ENCODE results near the gene TOMM34. TPM values are rescaled to one million over a fixed set of nuclear protein-coding genes. Genes with fewer than 3 reads are reported as not detected.

The TOMM34 gene
- total and polyA plus RNA-seq, 2 of the 13 experiments (the other 11 are each of a cell fraction or from before 2014, with no cell fraction given), result 36.2 to 52.0 TPM

GRCh38 chr20:44896583-44896982 lies 63.6 kb downstream of the TOMM34 start:
- H3K27ac ChIP-seq (ENCODE audit: extremely low read length, insufficient read depth, low read length), result no peak overlapping the region
- CTCF ChIA-PET (ENCODE audit: low intra/inter-chr PET ratio, low total read pairs), result no interaction called here
- BruUV-seq (replicated peaks), result no TSS peak
- FAIRE-seq, result no peak
- in situ Hi-C loops (cut with HindIII; ENCODE audit: extremely low pct_ligation_motif_present, low pct_unique_long_range_greater_than_20kb), result no loop called here
- H3K9ac ChIP-seq (ENCODE audit: insufficient read depth, low read depth, low read length), result no peak overlapping the region
- H3K36me3 ChIP-seq (replicated peaks in 1 of 2; ENCODE audit: control insufficient read depth in 1 of 2, insufficient read depth in 2 of 2, low read length in 2 of 2), result peaks cover 11 to 29% of the 10 kb centered on the region in 2 experiments
- peaks cover 94% of the 10 kb centered on the region for H3K79me2 ChIP-seq (ENCODE audit: insufficient read depth, low read length)
- H3K4me3 ChIP-seq (replicated peaks in 1 of 3; ENCODE audit: insufficient read depth in 1 of 3, low read depth in 2 of 3, low read length in 3 of 3), result no peak overlapping the region
- POLR2A ChIA-PET, result interaction anchor here (0.6 to 3.5 kb wide), 6 partner anchors 9 to 64 kb away, joined by 3 to 22 read pairs (median 3); partner anchors contain the start of genes PABPC1L, TOMM34 and YWHAB
- intact Hi-C loops (cut with micrococcal nuclease; ENCODE audit: unreplicated experiment), result no loop called here
- no peaks in the 10 kb centered on the region for H3K9me3 ChIP-seq (ENCODE audit: low read length)
- H3K27me3 ChIP-seq (ENCODE audit: control insufficient read depth in 1 of 2, insufficient read depth in 2 of 2, low read length in 2 of 2), result no peaks in the 10 kb centered on the region
- peak; percentile 35 for DNase-seq (ENCODE audit: low spot score)
- ATAC-seq, result no peak; the same call in 2 of the 3 replicates
- 98% methylated on average over 1 of the region's 1 CpG for WGBS (ENCODE audit: low lambda C conversion rate)
- peaks cover 46% of the 10 kb centered on the region for H4K20me1 ChIP-seq (ENCODE audit: insufficient read depth, low read length)
- H3K4me2 ChIP-seq (ENCODE audit: low read depth, low read length), result peak overlapping the region; percentile 26; the same call in 1 of the 2 replicates
- peaks cover 47% of the 10 kb centered on the region for H3K4me1 ChIP-seq (ENCODE audit: insufficient read depth, low read length)
- H2AFZ ChIP-seq (ENCODE audit: low read length), result no peak overlapping the region
- TF ChIP-seq NFKBIZ (CRISPR knock-in tag; IDR thresholded peaks at IDR 0.05) (peak; percentile 46; the same call in 1 of the 2 replicates), GABPB1 (CRISPR knock-in tag; IDR thresholded peaks at IDR 0.05) (peak; percentile 35; the same call in 1 of the 2 replicates), ZNF773 (CRISPR knock-in tag; IDR thresholded peaks at IDR 0.05; ENCODE audit: borderline replicate concordance) (no peak), YEATS4 (CRISPR knock-in tag; IDR thresholded peaks at IDR 0.05; ENCODE audit: borderline replicate concordance) (no peak), FOXK1 (CRISPR knock-in tag; IDR thresholded peaks at IDR 0.05; ENCODE audit: borderline replicate concordance, low read depth) (no peak; the same call in 1 of the 2 replicates), LCORL (IDR thresholded peaks at IDR 0.05) (peak; percentile 22; the same call in 1 of the 2 replicates), LCORL (CRISPR knock-in tag; IDR thresholded peaks at IDR 0.05) (peak; percentile 86), HIVEP1 (CRISPR knock-in tag; IDR thresholded peaks at IDR 0.05) (no peak), RXRB (CRISPR knock-in tag; IDR thresholded peaks at IDR 0.05; ENCODE audit: borderline replicate concordance) (peak; percentile 95), TARDBP (CRISPR knock-in tag; IDR thresholded peaks at IDR 0.05) (peak; percentile 89; the same call in 1 of the 2 replicates), HDAC1 (CRISPR knock-in tag; IDR thresholded peaks at IDR 0.05) (0 out of 2 replicates have a peak, but pooled peaks have one; percentile 31), FOXJ3 (CRISPR knock-in tag; IDR thresholded peaks at IDR 0.05; ENCODE audit: borderline replicate concordance) (peak; percentile 39; the same call in 1 of the 2 replicates), BCL6 (CRISPR knock-in tag; IDR thresholded peaks at IDR 0.05) (peak; percentile 45; the same call in 1 of the 2 replicates), ZNF331 (CRISPR knock-in tag; IDR thresholded peaks at IDR 0.05) (peak; percentile 54; the same call in 1 of the 2 replicates), HMG20A (CRISPR knock-in tag; IDR thresholded peaks at IDR 0.05; ENCODE audit: borderline replicate concordance) (peak; percentile 29; the same call in 1 of the 2 replicates), ZNF451 (CRISPR knock-in tag; IDR thresholded peaks at IDR 0.05) (no peak), SOX5 (CRISPR knock-in tag; IDR thresholded peaks at IDR 0.05; ENCODE audit: borderline replicate concordance) (peak; percentile 71; the same call in 1 of the 2 replicates), NCOR1 (IDR thresholded peaks at IDR 0.05; ENCODE audit: borderline replicate concordance, low read length) (no peak), GATAD1 (CRISPR knock-in tag; IDR thresholded peaks at IDR 0.05) (peak; percentile 59; the same call in 1 of the 2 replicates), ZNF329 (CRISPR knock-in tag; IDR thresholded peaks at IDR 0.05; ENCODE audit: low read depth) (no peak), ZNF343 (CRISPR knock-in tag; IDR thresholded peaks at IDR 0.05) (no peak), ZNF264 (CRISPR knock-in tag; IDR thresholded peaks at IDR 0.05) (peak; percentile 33; the same call in 1 of the 2 replicates), ZXDC (CRISPR knock-in tag; IDR thresholded peaks at IDR 0.05) (no peak), SOX13 (IDR thresholded peaks at IDR 0.05) (no peak), SOX13 (CRISPR knock-in tag; conservative IDR thresholded peaks at IDR 0.05 in 1 of 2, IDR thresholded peaks at IDR 0.05 in 1 of 2) (peak in 1 of 2 experiments; percentile 40; a peak in 1 of 4 replicates), RARA (CRISPR knock-in tag; IDR thresholded peaks at IDR 0.05) (peak; percentile 80), NCOA1 (CRISPR knock-in tag; IDR thresholded peaks at IDR 0.05) (no peak)
